Measurements from ENCODE around the gene FOXC1.

Gene FOXC1

DNA sequence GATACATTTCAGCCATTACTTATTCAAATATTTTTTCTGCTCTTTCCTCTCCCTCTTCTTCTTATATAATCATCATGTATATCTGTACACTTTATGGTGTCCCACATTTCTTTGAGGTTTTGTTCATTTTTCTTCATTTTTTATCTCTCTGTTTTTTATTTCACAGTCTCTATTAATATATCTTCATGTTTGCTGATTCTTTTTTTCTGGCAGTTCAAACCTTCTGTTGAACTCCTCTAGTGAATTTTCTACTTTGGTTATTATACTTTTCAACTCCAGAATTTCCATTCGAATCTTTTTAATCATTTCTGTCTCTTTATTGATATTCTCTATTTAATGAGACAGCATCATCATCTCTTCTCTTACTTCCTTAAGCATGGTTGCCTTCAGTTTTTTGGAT is 38.9 kb upstream of the FOXC1 start:
- DNase-seq (ENCODE audit: extremely low read depth, insufficient read length): no peak
- H3K27me3 ChIP-seq (replicated peaks; ENCODE audit: control insufficient read depth, insufficient read depth, low read length): no peaks in the 10 kb centered on the region
- TF ChIP-seq, protein P1, sequence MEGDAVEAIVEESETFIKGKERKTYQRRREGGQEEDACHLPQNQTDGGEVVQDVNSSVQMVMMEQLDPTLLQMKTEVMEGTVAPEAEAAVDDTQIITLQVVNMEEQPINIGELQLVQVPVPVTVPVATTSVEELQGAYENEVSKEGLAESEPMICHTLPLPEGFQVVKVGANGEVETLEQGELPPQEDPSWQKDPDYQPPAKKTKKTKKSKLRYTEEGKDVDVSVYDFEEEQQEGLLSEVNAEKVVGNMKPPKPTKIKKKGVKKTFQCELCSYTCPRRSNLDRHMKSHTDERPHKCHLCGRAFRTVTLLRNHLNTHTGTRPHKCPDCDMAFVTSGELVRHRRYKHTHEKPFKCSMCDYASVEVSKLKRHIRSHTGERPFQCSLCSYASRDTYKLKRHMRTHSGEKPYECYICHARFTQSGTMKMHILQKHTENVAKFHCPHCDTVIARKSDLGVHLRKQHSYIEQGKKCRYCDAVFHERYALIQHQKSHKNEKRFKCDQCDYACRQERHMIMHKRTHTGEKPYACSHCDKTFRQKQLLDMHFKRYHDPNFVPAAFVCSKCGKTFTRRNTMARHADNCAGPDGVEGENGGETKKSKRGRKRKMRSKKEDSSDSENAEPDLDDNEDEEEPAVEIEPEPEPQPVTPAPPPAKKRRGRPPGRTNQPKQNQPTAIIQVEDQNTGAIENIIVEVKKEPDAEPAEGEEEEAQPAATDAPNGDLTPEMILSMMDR (IDR thresholded peaks at IDR 0.05; ENCODE audit: insufficient read depth, low read length, poor library complexity, severe bottlenecking): no peak
- no peaks in the 10 kb centered on the region for H3K36me3 ChIP-seq (ENCODE audit: control insufficient read depth, insufficient read depth, low read length)
- H3K4me3 ChIP-seq (replicated peaks; ENCODE audit: low read depth, low read length): no peak overlapping the region

DNA sequence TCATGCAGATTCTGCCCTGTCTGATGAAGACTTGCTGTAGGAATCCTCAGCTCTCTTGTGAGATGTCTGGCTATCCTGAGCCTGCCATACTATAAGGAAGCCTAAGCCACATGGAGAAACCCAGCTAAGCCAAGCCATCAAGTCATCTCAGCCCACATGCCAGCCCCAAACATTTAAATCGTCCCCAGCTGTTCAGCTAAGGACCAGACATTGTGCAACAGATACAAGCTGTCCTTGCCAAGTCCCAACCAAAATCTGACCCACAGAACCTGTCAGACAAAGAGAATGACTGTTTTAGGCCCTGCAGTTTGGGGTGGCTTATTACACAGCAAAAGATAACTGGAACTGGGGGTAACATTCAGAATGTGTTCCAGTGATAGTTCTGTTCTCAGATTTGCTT is 36.8 kb upstream of the FOXC1 start:
- TF ChIP-seq, protein P1 (IDR thresholded peaks at IDR 0.05; ENCODE audit: insufficient read depth, low read length, poor library complexity, severe bottlenecking): no peak
- H3K27me3 ChIP-seq (replicated peaks; ENCODE audit: control insufficient read depth, insufficient read depth, low read length): no peaks in the 10 kb centered on the region

DNA sequence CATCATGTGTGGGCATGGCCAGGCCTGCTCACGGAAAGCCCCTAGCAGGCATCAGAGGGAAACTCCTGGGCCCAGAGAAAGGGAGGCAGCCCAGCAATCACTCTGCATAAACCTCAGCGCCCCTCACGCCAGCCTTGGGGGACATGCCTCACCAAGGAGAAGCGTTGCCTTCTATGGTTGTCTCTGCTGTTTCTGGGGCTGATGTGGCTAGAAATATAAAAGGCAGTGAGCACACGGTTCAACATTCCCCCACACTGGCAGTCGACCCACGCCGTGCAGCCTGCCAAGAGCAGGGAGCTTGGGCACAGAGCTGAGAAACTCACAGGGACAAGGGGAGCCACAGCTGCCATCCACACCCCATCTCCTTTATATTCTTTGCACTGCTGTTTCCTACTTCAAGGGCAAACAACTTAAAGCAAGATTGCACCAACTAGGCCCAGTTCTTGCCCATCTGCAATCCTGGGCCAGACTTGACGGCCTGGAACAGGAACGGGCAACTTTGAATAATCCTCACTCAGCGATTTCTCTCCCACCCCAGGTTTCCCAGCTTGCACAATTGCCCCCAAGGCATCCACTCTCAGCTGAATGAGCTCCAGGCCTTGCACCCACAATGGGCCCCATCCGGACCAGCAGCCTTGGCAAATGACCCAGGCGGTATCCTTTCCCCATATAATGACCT is 35.5 kb upstream of the FOXC1 start:
- Histone ChIP-seq H3K4me3 (replicated peaks; ENCODE audit: low read depth, low read length) (no peak overlapping the region), H3K27me3 (replicated peaks; ENCODE audit: control insufficient read depth, insufficient read depth, low read length) (no peaks in the 10 kb centered on the region), H3K36me3 (ENCODE audit: control insufficient read depth, insufficient read depth, low read length) (no peaks in the 10 kb centered on the region)
- no peak for DNase-seq (ENCODE audit: extremely low read depth, insufficient read length)
- TF ChIP-seq, protein P1 (IDR thresholded peaks at IDR 0.05; ENCODE audit: insufficient read depth, low read length, poor library complexity, severe bottlenecking): no peak

More for the DNA sequence above, 36.8 kb upstream of the FOXC1 start:
- H3K36me3 ChIP-seq (ENCODE audit: control insufficient read depth, insufficient read depth, low read length): no peaks in the 10 kb centered on the region
- no peak overlapping the region for H3K4me3 ChIP-seq (replicated peaks; ENCODE audit: low read depth, low read length)
- DNase-seq (ENCODE audit: extremely low read depth, insufficient read length): no peak

DNA sequence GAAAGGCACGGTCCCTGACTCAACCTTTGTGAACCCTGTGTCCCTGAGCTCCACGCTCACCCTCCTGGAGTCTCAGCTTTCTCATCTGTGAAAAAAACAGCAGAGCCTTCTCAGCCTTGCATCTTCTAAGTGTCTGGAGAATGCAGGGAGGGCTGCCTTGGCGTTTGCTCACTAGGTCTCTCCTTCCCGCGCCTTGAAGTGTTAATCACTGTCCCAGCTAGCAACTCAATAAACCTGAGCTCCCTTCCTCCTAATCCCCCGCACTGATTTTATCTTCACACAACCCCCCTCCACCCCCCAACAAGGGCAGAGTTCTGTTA is 34.9 kb upstream of the FOXC1 start:
- no peak for DNase-seq (ENCODE audit: extremely low read depth, insufficient read length)
- Histone ChIP-seq H3K36me3 (ENCODE audit: control insufficient read depth, insufficient read depth, low read length) (no peaks in the 10 kb centered on the region), H3K4me3 (replicated peaks; ENCODE audit: low read depth, low read length) (no peak overlapping the region), H3K27me3 (replicated peaks; ENCODE audit: control insufficient read depth, insufficient read depth, low read length) (no peaks in the 10 kb centered on the region)
- TF ChIP-seq, protein P1 (IDR thresholded peaks at IDR 0.05; ENCODE audit: insufficient read depth, low read length, poor library complexity, severe bottlenecking): no peak

DNA sequence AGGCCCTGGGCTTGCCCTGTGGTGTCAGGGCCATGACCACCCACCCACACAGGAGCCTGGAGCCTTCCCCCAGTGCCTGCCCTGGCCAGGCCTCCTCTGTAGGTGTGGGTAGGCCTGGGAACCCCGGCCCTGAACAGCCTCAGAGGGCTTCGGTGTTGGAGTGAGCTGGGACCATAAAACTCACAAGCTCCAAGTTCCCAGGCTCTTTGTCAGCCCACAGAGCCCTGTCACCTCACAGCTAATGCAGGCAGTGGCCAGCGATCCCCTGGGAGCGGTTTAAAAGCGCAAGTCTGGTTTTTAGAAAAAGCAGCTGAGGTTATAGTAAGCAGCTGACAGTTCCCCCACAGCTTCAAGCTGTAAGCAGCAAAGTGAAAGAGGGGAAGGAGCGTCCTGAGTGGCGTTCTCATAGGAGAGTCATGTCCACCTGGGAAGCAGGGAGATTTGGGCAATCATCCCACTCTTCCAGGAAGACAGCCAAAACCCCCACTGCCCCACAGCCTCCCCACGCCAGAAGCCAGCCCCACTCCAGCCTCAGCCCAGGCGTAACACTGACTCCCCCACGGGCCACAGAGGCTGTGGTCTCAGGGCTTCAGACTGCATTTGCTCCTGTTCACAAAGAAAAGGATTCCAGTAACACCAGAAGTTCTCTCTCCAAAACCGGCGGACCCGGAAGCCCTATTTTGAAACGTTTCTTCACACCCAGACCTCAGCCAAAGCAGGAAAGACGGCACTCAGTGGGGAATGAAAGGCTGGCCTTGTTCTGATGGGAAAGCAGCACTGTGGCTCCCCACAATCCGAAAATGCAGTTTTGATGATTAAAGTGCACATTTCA is 34.3 kb upstream of the FOXC1 start:
- no peak overlapping the region for H3K4me3 ChIP-seq (replicated peaks; ENCODE audit: low read depth, low read length)
- no peak for DNase-seq (ENCODE audit: extremely low read depth, insufficient read length)

More for the DNA sequence above, 34.3 kb upstream of the FOXC1 start:
- Histone ChIP-seq H3K36me3 (ENCODE audit: control insufficient read depth, insufficient read depth, low read length) (no peaks in the 10 kb centered on the region), H3K27me3 (replicated peaks; ENCODE audit: control insufficient read depth, insufficient read depth, low read length) (no peaks in the 10 kb centered on the region)
- TF ChIP-seq, protein P1 (IDR thresholded peaks at IDR 0.05; ENCODE audit: insufficient read depth, low read length, poor library complexity, severe bottlenecking): no peak
